ENCODE results near the gene TBC1D14.
"Not testable (repeated sequence)": the region's sequence is repeated elsewhere in the genome, so short reads cannot be mapped to it uniquely, and the experiment has no call there.

TBC1D14 gene

DNA sequence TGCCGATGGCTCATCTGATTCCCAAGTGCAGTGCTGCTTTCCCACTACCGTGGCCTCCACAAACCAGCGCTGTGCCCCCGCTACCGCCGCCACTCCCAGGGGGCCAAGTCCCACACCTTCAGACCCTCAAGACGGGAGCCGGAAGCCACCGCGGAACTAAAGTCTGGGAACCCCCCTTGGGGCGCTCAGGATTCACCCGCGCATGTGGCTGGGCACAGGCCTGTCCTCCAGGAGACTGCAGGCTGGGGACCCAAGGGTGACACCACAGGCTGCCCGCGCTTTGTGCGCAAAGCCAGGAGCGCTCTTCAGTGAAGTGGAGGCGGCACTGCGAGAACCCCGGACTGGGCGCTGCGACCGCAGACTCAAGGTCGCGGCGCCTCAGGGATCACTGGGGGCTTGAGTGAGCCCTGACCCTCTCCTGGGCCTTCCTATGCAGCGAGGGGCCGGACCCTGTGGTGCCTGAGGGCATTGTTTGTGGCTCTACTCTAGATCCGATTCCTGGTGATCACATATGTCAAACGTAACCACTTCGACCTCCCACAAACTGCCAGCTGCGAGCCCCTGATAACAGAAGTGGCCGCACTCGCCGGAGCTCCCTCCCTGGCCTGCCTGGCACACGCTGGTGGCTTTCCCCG is 20.4 kb upstream of the TBC1D14 start (continued):
- no peak for TF ChIP-seq TSHZ2 (CRISPR knock-in tag; IDR thresholded peaks at IDR 0.05)
- TF ChIP-seq TOX (CRISPR knock-in tag; IDR thresholded peaks at IDR 0.05; ENCODE audit: borderline replicate concordance), result no peak
- TF ChIP-seq ZNF8 (CRISPR knock-in tag; IDR thresholded peaks at IDR 0.05), result no peak
- no peak for TF ChIP-seq ESRRG (CRISPR knock-in tag; IDR thresholded peaks at IDR 0.05)
- TF ChIP-seq ARNTL (CRISPR knock-in tag; IDR thresholded peaks at IDR 0.05; ENCODE audit: borderline replicate concordance, low read depth), result no peak
- TF ChIP-seq RARB (CRISPR knock-in tag; IDR thresholded peaks at IDR 0.05), result no peak
- TF ChIP-seq BACH2 (CRISPR knock-in tag; IDR thresholded peaks at IDR 0.05; ENCODE audit: borderline replicate concordance), result no peak

DNA sequence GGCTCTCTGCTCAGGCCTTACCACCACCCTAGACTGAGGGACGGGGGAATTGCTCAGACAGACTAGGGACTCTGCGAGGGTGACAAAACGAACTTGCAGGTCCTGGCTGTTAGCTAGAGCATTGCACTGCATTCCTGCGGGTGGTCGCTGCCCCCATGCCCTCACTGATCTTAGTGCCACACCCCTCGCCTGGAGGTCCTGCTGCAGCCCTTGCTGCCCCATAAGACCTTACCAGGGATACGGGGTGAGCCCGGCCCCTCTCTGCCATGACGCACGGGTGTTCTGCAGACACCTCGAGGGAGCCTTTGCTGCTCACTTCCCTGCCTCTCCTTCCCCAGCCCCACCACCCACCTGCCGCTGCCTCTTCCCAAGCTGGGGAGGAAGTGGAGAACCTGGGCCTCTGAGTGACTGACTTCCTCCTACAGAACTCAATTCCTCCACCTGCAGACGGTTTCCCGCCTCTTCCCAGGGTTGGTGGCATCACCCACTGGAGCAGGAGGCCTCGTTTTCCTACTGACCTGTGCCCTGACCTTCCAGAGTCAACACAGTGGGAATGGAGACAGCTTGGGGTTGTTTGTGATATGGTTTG is 19.8 kb upstream of the TBC1D14 start:
- TF ChIP-seq OSR1 (CRISPR knock-in tag; IDR thresholded peaks at IDR 0.05) (no peak), ZFP30 (CRISPR knock-in tag; IDR thresholded peaks at IDR 0.05) (no peak), ZNF8 (CRISPR knock-in tag; IDR thresholded peaks at IDR 0.05) (no peak), ISL1 (CRISPR knock-in tag; IDR thresholded peaks at IDR 0.05) (no peak), PPARA (CRISPR knock-in tag; IDR thresholded peaks at IDR 0.05; ENCODE audit: borderline replicate concordance) (no peak), ZFP3 (CRISPR knock-in tag; IDR thresholded peaks at IDR 0.05) (no peak), ESRRG (CRISPR knock-in tag; IDR thresholded peaks at IDR 0.05) (no peak)
- TF ChIP-seq, protein P1, sequence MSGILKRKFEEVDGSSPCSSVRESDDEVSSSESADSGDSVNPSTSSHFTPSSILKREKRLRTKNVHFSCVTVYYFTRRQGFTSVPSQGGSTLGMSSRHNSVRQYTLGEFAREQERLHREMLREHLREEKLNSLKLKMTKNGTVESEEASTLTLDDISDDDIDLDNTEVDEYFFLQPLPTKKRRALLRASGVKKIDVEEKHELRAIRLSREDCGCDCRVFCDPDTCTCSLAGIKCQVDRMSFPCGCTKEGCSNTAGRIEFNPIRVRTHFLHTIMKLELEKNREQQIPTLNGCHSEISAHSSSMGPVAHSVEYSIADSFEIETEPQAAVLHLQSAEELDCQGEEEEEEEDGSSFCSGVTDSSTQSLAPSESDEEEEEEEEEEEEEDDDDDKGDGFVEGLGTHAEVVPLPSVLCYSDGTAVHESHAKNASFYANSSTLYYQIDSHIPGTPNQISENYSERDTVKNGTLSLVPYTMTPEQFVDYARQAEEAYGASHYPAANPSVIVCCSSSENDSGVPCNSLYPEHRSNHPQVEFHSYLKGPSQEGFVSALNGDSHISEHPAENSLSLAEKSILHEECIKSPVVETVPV (CRISPR knock-in tag; IDR thresholded peaks at IDR 0.05), result no peak
- TF ChIP-seq, protein P2, sequence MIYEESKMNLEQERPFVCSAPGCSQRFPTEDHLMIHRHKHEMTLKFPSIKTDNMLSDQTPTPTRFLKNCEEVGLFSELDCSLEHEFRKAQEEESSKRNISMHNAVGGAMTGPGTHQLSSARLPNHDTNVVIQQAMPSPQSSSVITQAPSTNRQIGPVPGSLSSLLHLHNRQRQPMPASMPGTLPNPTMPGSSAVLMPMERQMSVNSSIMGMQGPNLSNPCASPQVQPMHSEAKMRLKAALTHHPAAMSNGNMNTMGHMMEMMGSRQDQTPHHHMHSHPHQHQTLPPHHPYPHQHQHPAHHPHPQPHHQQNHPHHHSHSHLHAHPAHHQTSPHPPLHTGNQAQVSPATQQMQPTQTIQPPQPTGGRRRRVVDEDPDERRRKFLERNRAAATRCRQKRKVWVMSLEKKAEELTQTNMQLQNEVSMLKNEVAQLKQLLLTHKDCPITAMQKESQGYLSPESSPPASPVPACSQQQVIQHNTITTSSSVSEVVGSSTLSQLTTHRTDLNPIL (CRISPR knock-in tag; IDR thresholded peaks at IDR 0.05; ENCODE audit: low read depth), result no peak
- no peak for ATAC-seq

GRCh38 chr4:6890358-6890757 is 19.3 kb upstream of the TBC1D14 start:
- TF ChIP-seq ARNTL (CRISPR knock-in tag; IDR thresholded peaks at IDR 0.05; ENCODE audit: borderline replicate concordance, low read depth) (no peak), ISL1 (CRISPR knock-in tag; IDR thresholded peaks at IDR 0.05) (no peak), TCF4 (CRISPR knock-in tag; IDR thresholded peaks at IDR 0.05; ENCODE audit: borderline replicate concordance) (no peak), BACH2 (CRISPR knock-in tag; IDR thresholded peaks at IDR 0.05; ENCODE audit: borderline replicate concordance) (no peak), OSR1 (CRISPR knock-in tag; IDR thresholded peaks at IDR 0.05) (no peak), ZFP3 (CRISPR knock-in tag; IDR thresholded peaks at IDR 0.05) (no peak), ZC3H10 (CRISPR knock-in tag; IDR thresholded peaks at IDR 0.05) (no peak), RARB (CRISPR knock-in tag; IDR thresholded peaks at IDR 0.05) (no peak), SNAI2 (CRISPR knock-in tag; IDR thresholded peaks at IDR 0.05) (no peak), ESRRG (CRISPR knock-in tag; IDR thresholded peaks at IDR 0.05) (no peak), TOX (CRISPR knock-in tag; IDR thresholded peaks at IDR 0.05; ENCODE audit: borderline replicate concordance) (no peak), ZNF8 (CRISPR knock-in tag; IDR thresholded peaks at IDR 0.05) (no peak), ZNF70 (CRISPR knock-in tag; IDR thresholded peaks at IDR 0.05) (no peak), PATZ1 (CRISPR knock-in tag; IDR thresholded peaks at IDR 0.05; ENCODE audit: borderline replicate concordance) (no peak), GLIS3 (CRISPR knock-in tag; IDR thresholded peaks at IDR 0.05) (no peak), PPARA (CRISPR knock-in tag; IDR thresholded peaks at IDR 0.05; ENCODE audit: borderline replicate concordance) (no peak), ZFP30 (CRISPR knock-in tag; IDR thresholded peaks at IDR 0.05) (no peak), CSDC2 (CRISPR knock-in tag; IDR thresholded peaks at IDR 0.05) (no peak)
- TF ChIP-seq, protein P3, sequence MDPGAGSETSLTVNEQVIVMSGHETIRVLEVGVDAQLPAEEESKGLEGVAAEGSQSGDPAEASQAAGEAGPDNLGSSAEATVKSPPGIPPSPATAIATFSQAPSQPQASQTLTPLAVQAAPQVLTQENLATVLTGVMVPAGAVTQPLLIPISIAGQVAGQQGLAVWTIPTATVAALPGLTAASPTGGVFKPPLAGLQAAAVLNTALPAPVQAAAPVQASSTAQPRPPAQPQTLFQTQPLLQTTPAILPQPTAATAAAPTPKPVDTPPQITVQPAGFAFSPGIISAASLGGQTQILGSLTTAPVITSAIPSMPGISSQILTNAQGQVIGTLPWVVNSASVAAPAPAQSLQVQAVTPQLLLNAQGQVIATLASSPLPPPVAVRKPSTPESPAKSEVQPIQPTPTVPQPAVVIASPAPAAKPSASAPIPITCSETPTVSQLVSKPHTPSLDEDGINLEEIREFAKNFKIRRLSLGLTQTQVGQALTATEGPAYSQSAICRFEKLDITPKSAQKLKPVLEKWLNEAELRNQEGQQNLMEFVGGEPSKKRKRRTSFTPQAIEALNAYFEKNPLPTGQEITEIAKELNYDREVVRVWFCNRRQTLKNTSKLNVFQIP (CRISPR knock-in tag; IDR thresholded peaks at IDR 0.05; ENCODE audit: borderline replicate concordance, low read depth), result no peak
- TF ChIP-seq, protein P1 (CRISPR knock-in tag; IDR thresholded peaks at IDR 0.05), result no peak
- no peak for ATAC-seq

DNA sequence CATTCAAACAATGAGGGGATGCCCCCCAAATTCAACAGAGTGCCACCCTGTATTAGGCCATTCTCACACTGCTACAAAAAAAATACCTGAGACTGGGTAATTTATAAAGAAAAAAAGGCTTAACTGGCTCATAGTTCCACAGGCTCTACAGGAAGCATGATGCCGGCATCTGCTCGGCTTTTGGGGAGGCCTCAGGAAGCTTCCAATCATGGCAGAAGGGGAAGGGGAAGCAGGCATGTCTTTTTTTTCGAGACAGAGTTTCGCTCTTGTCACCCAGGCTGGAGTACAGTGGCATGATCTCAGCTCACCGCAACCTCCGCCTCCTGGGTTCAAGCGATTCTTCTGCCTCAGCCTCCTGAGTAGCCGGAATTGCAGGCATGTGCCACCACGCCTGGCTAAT is 18.7 kb upstream of the TBC1D14 start:
- not testable (repeated sequence) for ATAC-seq
